Measurements from ENCODE around the gene LAMA5.

The LAMA5 gene

DNA sequence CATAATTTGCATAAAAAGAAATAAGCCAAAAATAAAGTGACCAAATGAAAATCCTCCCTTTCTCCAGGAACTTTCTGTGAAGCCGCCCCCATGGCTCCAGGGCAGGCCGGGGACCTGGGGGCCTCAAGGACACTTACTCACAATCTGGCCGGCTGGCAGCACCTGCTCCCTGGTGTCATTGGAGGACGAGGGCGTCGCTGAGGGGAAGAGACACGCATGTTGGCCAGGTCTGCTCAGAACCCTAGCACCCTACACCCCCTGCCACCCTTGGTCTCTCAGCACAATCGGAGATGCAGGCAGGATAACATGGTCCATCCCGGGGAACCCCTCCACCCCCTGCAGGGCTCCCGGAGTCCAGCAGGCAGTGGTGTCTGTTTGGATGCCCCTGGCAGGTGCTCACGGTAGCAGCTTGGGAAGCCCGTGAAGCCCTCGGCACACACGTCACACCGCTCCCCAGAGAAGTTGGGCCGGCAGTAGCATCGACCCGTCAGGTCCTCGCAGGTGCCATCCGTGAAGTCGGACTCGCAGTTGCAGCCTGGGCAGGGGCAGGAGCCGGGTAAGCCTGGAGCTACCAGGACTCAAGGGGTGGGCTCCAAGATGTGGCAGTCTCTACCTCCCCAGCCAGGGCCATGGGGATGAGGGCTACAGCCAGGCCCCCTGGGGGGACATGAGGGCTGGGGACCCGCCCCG, 21.3 kb downstream of the LAMA5 start:
- no peak for DNase-seq

DNA sequence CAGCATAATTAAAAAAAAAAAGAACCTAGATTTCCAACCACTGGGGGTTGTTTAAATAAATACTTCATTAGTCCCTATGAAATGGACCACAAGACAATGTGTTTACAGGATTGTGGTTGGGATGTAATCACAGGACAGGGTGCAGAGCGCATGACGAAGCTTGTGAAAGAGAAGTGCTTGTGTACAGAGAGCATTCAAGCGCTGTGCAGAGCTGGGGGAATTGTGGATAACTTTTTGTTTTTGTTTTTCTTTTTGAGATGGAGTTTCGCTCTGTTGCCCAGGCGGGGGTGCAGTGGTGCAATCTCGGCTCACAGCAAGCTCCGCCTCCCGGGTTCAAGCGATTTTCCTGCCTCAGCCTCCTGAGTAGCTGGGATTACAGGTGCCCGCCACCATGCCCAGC, 22.3 kb downstream of the LAMA5 start:
- DNase-seq, result no peak

DNA sequence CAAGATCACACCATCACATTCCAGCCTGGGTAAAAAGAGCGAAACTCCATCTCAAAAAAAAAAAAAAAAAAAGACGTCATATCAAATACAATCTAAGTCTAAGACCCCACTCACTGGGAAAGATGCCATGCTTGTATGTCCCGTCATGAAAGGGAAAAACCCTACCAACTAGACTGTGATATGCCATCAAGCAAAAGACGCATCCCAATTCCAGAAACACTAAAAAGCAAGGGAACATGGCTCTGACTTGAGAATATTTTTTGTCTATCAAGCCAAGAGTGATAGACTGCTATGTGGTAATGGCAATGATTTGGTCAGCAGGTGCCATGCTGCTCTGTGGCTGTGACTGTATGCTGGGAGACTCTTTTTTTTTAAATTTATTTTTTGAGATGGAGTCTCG, 23.0 kb downstream of the LAMA5 start:
- DNase-seq, result no peak

DNA sequence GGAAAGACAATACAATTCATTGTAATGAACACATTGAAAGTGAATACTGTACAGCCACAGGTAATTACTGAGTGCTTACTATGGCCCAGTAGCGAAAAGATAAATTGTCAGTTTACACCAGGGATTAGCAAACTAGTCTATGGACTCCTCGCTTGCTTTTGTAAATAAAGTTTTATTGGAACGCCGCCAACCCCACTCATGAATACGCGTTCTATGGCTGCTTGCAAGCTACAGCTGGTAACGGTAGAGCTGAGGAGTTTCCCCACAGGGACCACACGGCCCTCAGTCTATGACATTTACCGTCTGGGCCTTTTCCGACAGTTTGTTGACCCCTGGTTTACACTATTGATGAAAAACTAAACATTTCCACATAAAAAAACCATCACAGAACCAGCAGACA, 24.2 kb downstream of the LAMA5 start:
- no peak for DNase-seq

DNA sequence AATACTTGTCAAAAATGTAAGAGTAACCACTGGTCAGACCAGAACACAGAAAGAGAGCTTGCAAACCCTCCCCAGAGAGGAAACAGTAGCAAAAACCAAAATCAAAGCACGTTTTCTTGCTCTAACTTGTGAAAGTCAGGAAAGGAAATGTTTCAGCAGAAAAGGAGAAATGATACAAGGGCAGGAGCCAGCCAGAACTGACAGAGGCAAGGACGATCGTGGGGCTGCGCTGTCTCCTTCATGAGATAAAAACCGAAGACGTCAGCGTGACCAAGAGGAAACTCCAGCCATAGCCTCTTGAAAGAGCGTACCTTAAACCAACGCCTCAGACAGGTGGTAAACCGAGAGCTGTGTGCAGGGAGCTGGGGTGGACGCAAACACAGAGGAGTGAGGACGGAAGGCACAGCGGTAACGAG, 27.5 kb downstream of the LAMA5 start:
- no peak for DNase-seq

DNA sequence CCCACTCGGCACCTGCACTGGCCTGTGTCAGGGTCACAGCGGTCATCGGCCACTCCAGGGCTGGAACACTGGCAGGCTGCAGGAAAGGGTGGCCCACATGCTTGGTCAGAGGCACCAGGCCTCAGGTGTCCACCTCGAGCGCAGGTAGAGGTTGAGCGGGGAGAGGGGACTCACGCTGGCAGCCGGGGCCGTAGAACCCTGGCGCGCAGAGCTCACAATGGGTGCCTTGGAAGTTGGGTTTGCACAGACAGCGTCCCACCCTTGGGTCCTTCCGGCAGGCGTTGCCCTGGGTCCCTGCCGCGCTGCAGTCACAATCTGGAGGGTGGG, 28.9 kb downstream of the LAMA5 start:
- DNase-seq, result no peak

DNA sequence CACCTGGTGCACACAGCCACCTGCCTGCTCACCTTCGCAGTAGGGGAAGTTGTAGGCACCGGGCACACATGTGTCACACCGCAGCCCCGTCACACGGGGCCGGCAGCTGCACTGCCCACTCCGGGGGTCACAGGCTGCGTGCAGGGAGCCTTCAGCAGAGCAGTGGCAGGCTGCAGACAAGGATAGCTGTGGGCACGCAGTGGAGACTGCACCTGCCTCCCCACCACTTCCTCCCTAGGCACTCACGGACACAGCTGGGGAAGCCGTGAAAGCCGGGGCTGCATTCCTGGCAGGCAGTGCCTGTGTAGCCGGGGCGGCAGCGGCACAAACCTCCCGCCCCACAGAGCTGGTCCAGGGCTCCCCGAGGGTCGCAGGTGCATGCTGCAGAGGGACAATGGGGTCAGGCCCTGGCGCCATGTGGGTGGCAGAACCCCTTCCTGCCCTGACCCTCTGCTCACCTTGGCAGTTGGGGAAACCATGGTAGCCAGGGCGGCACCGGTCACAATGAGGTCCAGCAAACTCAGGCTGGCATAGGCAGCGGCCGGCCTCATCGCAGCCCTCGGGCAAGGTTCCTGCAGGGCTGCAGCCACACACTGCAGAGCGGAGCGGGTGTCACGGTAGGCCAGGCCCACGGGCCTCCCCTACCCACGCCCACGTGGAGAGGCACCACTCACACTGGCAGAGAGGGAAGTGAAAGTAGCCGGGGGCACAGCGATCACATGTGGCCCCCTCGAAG, 29.4 kb downstream of the LAMA5 start:
- no peak for DNase-seq

DNA sequence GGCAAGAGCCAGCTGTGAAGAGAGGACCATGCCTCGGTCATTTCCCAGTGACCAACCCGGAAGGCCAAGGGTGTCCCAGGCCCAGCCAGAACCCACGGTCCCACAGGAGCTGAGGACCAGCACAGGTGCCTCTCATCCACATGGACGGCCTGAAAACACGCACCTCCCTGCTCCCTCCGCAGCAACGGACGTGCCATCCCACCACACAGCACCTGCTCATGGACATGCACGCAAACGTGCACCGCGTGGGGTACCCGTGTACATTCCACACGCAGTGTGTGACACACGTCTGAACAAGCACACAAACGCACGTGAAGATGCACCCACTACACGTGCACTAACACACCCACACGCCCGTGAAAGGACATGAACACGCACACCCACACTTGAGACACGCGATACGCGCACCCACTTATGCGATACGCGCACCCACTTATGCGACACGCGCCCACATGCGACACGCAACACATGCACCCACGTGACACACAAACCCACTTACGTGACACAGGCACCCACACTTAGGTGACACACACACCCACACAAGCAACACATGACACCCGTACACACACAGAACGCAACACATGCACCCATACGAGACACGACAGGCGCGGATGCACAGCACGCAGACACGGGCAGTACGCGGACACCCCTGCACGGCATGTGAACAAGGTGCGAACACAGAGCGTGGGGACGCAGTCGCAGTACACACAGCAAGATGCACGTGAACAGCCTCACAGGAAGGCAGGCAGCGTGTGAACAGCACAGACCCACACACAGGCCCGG, 30.1 kb downstream of the LAMA5 start:
- no peak for DNase-seq

DNA sequence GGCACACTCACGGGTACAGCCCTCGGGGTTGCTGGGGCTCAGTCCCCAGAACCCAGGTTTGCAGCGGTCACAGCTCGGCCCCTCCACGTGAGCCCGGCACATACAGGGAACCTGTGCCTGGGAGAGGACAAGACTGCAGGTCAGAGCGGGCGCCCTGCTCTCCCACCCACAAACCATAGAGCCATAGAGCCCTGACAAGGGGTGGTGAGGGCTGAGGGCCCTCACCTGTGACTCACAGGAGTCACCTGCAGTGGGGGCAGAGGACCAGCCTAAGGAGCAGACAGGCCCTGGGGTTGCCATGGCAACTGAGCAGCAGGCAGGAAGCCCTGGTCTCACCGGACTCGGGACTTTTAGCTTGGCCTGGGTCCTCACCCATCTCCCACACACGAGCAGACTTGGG, 30.8 kb downstream of the LAMA5 start:
- DNase-seq, result no peak

DNA sequence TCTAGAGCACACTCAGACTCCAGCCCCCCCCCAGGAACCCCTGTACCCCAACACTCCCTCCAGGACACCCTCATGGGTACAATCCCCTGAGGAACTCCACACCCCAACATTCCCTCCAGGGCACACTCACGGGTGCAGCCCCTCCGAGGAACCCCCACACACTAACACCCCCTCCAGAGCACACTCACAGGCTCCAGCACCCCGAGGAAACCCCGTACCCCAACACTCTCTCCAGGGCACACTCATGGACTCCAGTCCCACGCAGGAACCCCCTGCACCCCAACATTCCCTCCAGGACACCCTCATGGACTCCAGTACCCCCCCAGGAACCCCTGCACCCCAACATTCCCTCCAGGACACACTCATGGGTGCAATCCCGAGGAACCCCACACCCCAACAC, 31.6 kb downstream of the LAMA5 start:
- no peak for DNase-seq

DNA sequence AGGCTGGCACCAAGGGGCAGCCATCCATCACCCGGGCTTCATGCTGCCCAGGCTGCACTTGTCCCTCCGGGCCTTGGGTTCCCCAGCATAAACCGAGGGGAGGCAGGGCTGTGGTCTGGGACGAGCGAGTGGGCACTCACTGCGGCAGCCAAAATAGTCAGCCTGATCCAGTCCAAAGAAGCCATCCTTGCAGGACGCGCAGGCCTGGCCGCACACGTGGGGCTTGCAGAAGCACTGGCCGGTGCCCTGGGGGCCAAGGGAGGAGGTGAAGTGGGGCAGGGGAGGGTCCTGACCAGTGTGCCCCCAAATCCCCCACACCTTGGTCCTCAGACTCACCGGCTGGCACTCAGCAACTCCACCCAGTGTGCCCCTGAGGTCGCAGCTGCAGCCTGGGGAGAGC, 32.2 kb downstream of the LAMA5 start:
- DNase-seq, result no peak

DNA sequence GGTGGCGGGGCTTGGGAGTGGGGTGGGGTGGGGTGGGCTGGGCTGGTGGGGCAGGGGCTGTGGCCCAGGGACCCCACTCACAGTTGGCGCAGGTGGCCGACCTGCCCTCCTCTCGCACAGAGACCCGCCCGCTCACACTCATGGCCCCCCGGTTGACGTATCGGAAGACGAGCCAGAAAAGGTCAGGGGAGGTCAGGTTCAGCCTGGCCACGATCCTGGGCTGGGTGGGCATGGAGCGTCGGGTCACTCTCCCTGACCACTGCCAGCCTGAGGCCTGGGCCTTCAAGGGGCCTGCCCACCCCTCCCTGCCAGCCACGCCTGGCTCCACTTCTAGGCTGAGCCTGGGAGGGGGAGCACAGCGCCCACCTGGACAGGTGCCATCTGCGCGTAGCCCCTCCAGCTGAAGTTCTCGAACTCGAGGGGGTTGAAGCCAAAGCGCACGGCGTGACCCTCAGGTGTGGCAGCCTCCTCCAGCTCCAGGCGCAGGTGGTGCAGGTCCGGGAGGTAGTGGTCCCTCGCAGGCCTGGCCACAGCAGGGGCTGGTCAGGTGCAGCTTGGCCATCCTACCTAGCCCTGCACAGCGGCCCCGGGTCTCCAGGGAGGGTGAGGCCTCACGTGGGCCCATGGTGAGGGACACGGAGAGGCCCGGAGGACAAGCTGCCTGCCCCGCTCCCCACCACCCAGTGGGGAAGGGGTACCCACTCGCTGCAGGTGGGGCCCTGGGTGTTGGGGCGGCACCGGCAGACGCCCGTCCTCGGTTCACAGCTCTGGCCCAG, 33.1 kb downstream of the LAMA5 start:
- DNase-seq, result no peak

DNA sequence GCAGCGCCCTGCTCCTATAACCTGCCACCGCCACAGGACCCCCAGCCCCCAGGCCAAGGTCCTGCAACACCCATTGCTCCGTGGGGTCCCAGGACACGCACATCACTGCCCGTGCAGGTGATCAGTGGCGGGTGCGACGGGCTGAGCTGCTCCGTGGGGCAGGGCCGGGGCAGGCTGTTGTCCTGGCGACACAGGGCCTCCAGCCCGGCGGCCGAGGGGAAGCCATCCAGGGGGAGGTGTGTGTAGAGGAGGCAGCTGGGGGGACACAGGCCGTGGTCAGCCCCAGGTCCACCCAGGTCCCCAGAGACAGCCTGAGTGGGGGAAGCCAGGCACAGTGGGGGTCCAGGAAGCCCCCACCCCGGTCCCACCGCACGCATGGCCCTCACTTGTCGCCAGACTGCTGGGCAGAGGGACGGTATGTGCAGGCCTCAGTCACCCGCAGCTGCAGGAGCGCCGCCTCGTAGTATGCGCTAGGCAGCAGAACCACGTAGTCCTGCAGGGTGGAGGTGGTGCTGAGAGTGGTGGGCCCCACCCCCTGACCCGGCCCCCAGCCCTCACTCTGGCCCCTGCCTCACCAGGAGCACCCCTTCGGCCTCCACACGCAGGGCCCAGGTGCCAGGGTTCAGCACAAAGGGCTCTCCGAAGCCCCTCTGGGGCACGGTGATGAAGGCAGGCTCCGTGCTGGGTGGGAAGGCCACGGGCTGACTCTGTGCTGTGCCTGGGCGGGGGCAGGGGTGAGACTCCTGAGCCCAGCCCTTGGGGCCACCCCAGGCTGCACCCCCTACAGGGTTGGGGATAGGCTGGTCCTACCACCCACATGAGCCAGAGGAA, 33.9 kb downstream of the LAMA5 start:
- DNase-seq, result no peak

DNA sequence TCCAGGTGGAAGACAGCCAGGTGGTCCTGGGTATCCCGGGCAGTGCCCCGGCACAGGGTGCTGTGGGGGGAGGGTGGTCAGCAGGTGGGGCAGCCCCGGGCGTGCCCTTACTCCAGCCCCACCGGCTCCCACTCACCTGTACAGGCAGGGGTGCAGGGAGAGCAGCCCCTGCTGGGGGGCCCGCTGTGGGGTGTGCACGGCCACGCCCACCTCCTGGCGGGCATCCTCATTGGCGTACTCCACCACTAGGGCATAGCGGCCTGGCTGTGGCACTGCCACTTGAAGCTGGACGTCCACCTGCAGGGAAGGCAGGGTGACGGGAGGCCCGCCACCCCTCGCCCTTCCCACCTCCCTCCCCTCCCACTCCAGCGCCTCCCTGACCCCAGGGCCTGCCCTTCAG, 34.7 kb downstream of the LAMA5 start:
- DNase-seq, result no peak

DNA sequence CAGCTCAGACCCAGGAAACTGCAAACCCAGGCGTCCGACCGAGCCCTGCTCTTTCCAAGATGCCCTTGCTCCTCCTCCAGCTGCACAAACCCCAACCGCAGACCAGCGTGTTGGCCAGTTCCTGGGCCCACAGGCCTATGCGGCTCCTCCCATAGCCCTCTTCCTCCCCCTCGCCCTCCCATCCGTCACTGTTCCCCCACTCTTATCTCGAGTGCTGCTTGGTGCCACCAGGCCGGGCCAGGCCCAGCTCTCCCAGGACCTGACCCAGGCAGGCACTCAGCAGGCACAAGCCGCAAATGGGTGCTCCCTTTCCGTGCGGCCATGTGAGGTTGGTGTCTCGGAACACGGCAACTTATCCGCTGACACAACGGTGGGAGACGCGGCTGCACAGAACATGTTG, 35.8 kb downstream of the LAMA5 start:
- no peak for DNase-seq

DNA sequence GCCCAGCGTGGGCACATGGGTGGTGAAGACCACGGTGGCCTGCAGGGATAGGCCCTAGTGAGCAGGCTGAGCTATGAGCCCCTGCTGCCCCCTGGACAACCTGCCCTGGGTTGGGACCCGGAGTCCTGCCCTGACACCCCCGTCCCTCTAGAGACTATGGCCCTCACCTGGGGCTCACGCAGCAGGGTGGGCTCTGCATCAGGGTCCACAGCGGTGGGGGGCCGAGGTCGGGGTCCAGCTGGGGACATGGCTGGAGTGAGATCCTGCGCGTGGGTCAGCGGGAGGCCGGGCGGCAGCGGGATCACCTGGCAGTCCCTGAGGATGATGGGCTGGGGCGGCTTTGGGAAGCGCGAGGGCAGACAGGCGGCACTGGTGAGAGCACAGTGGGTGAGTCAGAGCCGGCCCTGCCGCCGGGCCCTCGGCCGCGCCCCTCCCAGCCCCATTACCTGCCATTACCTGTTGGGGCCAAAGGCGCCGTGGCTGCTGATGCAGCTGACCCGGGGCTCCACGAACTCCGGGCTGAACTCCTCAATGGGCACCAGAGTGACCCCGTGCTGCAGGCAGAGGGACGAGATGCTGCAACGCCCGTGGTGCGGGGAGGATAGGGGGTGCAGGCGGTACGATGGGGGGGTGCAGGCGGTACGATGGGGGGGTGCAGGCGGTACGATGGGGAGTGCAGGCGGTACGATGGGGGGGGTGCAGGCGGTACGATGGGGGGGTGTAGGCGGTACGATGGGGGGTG, 36.4 kb downstream of the LAMA5 start:
- no peak for DNase-seq

DNA sequence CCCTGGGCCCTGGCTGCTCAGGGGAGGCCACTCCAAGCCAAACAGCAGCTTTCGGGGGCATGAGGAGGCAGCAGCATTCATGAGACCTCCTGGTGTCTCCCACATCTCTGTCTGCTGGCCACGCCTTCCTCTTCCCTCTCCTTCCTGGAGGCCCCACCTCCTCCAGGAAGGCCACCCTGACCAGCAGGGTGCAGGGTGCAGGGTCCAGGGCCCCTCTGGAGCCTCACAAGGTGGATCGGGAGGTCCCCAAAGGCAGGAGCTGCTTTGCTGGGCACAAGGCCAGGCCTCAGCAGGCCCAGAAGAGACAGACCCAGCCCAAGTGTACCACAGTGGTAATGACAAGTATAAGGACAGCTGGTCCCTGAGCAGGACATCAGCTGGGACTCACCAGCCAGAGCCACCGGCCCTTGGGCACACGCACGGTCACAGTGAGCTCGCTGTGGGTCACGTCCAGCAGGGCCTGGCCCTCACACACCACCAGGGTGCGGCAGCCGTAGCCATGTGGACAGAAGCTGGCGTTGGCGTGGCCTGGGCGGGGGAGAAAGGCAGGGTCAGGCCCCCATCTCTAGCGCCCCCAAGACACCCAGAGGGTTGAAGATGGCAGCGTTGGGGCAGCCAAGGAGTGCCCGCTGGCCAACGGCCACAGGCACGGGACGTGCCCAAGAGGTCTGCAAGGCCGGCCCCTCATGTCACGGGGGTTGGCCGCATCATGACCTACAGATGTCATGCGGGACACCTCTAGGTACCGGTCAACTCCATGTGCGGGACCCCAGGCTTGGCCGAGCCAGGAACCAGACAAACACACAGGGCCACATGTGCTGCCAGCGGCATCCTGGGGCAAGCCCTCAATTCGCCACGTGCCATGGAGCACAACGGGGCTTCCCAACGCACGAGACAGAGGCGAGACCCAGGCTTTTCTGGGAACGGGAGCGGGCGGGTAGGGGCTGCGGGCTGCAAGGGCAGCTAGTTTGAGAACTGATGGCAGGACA, 37.4 kb downstream of the LAMA5 start:
- DNase-seq, result no peak

DNA sequence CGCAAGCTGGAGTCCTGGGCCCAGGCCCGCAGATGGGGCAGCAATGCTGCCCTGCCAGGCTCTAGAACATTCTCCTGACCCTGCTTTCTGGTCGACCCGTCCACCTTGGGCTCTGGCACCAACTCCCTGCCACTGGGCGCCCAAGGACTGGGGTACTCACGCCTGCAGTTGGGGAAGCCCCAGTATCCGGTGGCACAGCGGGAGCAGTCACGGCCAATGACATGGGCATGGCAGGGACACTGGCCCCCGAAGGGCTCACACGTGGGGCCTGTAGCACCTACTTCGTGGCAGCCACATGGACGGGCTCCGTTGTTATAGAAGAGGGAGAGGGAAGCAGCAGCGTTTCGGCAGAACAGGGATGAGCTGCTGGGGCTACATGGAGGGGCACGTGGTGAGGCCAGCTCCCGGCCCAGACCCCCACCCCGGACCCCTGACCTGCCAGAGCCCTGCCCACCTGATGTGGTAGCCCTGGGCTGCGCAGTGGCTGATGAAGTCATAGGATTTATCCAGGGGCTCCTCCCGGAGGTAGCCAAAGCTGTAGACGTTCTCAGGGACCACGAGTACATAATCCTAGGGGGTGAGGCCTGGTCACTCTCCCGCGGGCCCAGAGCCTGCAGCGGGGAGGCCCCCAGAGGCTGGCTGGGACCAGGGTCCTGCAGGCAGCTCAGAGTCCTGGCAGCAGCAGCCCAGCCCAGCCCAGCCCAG, 38.3 kb downstream of the LAMA5 start:
- no peak for DNase-seq

DNA sequence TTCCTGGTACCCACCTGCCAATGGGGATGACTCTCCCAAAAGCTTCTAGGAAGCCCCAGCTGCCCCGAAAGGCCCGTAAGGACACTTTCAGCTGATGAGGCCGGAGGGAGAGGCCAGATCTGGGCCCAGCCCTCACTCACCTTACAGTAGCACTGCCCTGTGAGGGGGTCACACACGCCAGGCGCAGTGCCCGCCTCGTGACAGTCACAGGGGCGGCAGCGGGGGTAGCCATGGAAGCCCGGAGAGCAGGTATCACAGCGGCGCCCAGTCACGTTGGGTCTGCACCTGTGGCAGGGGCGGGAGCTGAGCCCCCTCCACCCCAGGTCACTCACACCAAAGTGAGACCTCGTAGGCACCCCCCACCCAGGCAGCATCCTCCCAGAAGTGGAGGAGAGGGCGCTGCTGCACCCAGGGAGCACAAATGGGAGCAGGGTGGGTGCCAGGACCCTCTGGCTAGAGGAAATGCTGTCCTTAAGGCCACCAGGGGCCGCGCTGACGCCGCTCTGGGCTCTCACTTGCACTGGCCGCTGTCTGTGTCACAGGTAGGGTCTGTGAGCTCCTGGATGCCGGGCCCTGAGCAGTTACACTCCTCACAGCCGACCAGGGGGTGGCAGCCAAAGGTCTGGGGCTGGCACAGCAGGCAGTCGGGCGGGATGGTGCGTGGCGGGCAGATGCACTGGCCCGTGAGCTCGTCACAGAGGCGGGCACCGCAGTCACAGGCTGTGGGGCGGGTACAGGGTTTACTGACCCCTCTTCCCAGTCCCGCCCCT, 39.2 kb downstream of the LAMA5 start:
- DNase-seq, result no peak
